Aorta (tissue), 5 donors: ENCODE data around the gene IL12RB1. TPM values are rescaled to one million over a fixed set of nuclear protein-coding genes. Genes with fewer than 3 reads are reported as not detected.

Experiments
- ATAC-seq: fragments of 200-7000 bp; cut with Tn5 transposase; one replicate; pipeline ENCODE4 v1.9.1; 2022; ENCODE audit warnings: moderate library complexity; ENCODE audit not compliant: low FRiP score
- DNase-seq, 2 donors: peaks; one replicate each; pipeline ENCODE4 v3.0.0-alpha.2; 2020
- H3K27ac ChIP-seq, 2 donors: one replicate each; pipeline ENCODE4 v1.5.1; 2013; ENCODE audit warnings: low read length in 2 of 2, mild to moderate bottlenecking in 2 of 2, moderate library complexity in 2 of 2, control low read depth in 1 of 2, inconsistent platforms in 1 of 2, low read depth in 1 of 2
- H3K27me3 ChIP-seq, 2 donors: one replicate each; pipeline ENCODE4 v1.6.1; 2013; ENCODE audit warnings: control low read depth in 1 of 2, low read length in 1 of 2, mild to moderate bottlenecking in 1 of 2, moderate library complexity in 1 of 2; ENCODE audit not compliant: insufficient read depth in 2 of 2, control insufficient read depth in 1 of 2
- H3K36me3 ChIP-seq, 2 donors: one replicate each; pipeline ENCODE4 v1.6.1; 2013; ENCODE audit warnings: control low read depth in 1 of 2, low read length in 1 of 2, mild to moderate bottlenecking in 1 of 2; ENCODE audit not compliant: insufficient read depth in 2 of 2, control insufficient read depth in 1 of 2
- H3K4me1 ChIP-seq, 2 donors: one replicate each; pipeline ENCODE4 v1.6.1; 2013; ENCODE audit warnings: low read length in 2 of 2, control low read depth in 1 of 2, mild to moderate bottlenecking in 1 of 2, moderate library complexity in 1 of 2; ENCODE audit not compliant: insufficient read depth in 2 of 2, control insufficient read depth in 1 of 2
- H3K4me3 ChIP-seq, 2 donors: one replicate each; pipeline ENCODE4 v1.5.1; 2013; ENCODE audit warnings: low read length in 2 of 2, control low read depth in 1 of 2, mild to moderate bottlenecking in 1 of 2
- H3K9me3 ChIP-seq: one replicate; pipeline ENCODE4 v1.6.1; 2013; ENCODE audit warnings: mild to moderate bottlenecking, low read length; ENCODE audit not compliant: control insufficient read depth
- WGBS, 2 donors: extraction: QIAGEN DNeasy Blood & Tissue Kit; methylation state at CpG; one replicate each; pipeline ENCODE4 v1.1.7; 2013; 5-methylcytosine and 5-hydroxymethylcytosine counted together
- intact Hi-C, 2 donors: fragments of 100-400 bp; cut with DNase I; formaldehyde crosslinking; loops; one replicate each; pipeline versions ENCODE4 v1.14.2 to v1.15.0; 2022
- polyA plus RNA-seq, 2 donors: library from polyadenylated mRNA; stranded (reverse); fragments of 200-250 nt; gene quantifications; one replicate each; pipeline ENCODE4 v1.2.3, GENCODE V29; 2013
- total RNA-seq, 2 donors: library from RNA; stranded (reverse); fragmentation: NEBNext Ultra II Directional; extraction: Animal tissue kit (Norgen Biotek cat#: 25700); gene quantifications; one replicate each; pipeline ENCODE4 v1.2.1, GENCODE V29; 2021
- donor health status: healthy with polysubstance abuse.
- donor health status: Bipolar disorder and iron deficiency.
- donor health status: DM: no; HTN: no; CAD: no.
- donor health status: DM: no; HTN: no; CAD: no.
- donor health status: DM: yes; HTN: yes; CAD: no.

Gene IL12RB1
- total and polyA plus RNA-seq, 4 donors: 0.69 to 2.6 (median 1.2) TPM

- H3K4me1 ChIP-seq: no peaks in the 10 kb centered on the region
- H3K9me3 ChIP-seq: no peaks in the 10 kb centered on the region
- no peaks in the 10 kb centered on the region for H3K27me3 ChIP-seq
- no peak overlapping the region for H3K27ac ChIP-seq
- peaks cover 0 to 1% of the 10 kb centered on the region in 2 donors for H3K36me3 ChIP-seq
- DNase-seq: no peak
- intact Hi-C loops: no loop called here
- no peak overlapping the region for H3K4me3 ChIP-seq
- 90% methylated on average over 27 of the region's 27 CpGs for WGBS, 2 donors
- no peak for ATAC-seq
Observed at GRCh38 chr19:18122860-18123795, 36.4 kb upstream of the IL12RB1 start.

GRCh38 chr19:18122424-18122823 is 35.7 kb upstream of the IL12RB1 start:
- intact Hi-C loops: no loop called here
- H3K27ac ChIP-seq: no peak overlapping the region
- no peaks in the 10 kb centered on the region for H3K9me3 ChIP-seq
- no peaks in the 10 kb centered on the region for H3K27me3 ChIP-seq
- 92 to 97% methylated on average over 7 of the region's 7 CpGs for WGBS, 2 donors
- peaks cover 0 to 1% of the 10 kb centered on the region in 2 donors for H3K36me3 ChIP-seq
- DNase-seq (no peak), ATAC-seq (no peak)
- H3K4me1 ChIP-seq: no peaks in the 10 kb centered on the region
- no peak overlapping the region for H3K4me3 ChIP-seq

GRCh38 chr19:18121166-18121565 is 34.4 kb upstream of the IL12RB1 start:
- Histone ChIP-seq H3K9me3 (no peaks in the 10 kb centered on the region), H3K27me3 (no peaks in the 10 kb centered on the region), H3K4me3 (no peak overlapping the region), H3K4me1 (no peaks in the 10 kb centered on the region), H3K36me3 (peaks cover 0 to 1% of the 10 kb centered on the region in 2 donors), H3K27ac (no peak overlapping the region)
- DNase-seq: no peak
- ATAC-seq: no peak
- intact Hi-C loops: no loop called here
- 92 to 95% methylated on average over 5 of the region's 5 CpGs for WGBS, 2 donors

- DNase-seq (no peak), ATAC-seq (no peak)
- H3K27me3 ChIP-seq: no peaks in the 10 kb centered on the region
- intact Hi-C loops: no loop called here
- 53 to 89% methylated on average over 1 of the region's 1 CpG for WGBS, 2 donors
- H3K9me3 ChIP-seq: no peaks in the 10 kb centered on the region
- no peak overlapping the region for H3K27ac ChIP-seq
- no peaks in the 10 kb centered on the region for H3K4me1 ChIP-seq
- H3K4me3 ChIP-seq: no peak overlapping the region
- peaks cover 0 to 1% of the 10 kb centered on the region in 2 donors for H3K36me3 ChIP-seq
Observed at GRCh38 chr19:18120127-18120526, 33.4 kb upstream of the IL12RB1 start.

GRCh38 chr19:18119717-18120105 is 33.0 kb upstream of the IL12RB1 start:
- H3K36me3 ChIP-seq: peaks cover 0 to 1% of the 10 kb centered on the region in 2 donors
- H3K27ac ChIP-seq: no peak overlapping the region
- ATAC-seq (no peak), DNase-seq (no peak)
- H3K4me3 ChIP-seq: no peak overlapping the region
- H3K4me1 ChIP-seq: no peaks in the 10 kb centered on the region
- intact Hi-C loops: loop anchor here (5.0 kb wide), 2 partner anchors 33 to 43 kb away; partner anchors contain the start of gene PIK3R2 (in 1 of the 2)
- no peaks in the 10 kb centered on the region for H3K9me3 ChIP-seq
- no peaks in the 10 kb centered on the region for H3K27me3 ChIP-seq
- 89 to 90% methylated on average over 14 of the region's 14 CpGs for WGBS, 2 donors

- Histone ChIP-seq H3K36me3 (peaks cover 0 to 1% of the 10 kb centered on the region in 2 donors), H3K4me1 (no peaks in the 10 kb centered on the region), H3K27ac (no peak overlapping the region), H3K4me3 (no peak overlapping the region), H3K9me3 (no peaks in the 10 kb centered on the region), H3K27me3 (no peaks in the 10 kb centered on the region)
- intact Hi-C loops: loop anchor here (5.0 kb wide), 2 partner anchors 33 to 43 kb away; partner anchors contain the start of gene PIK3R2 (in 1 of the 2)
- WGBS, 2 donors: 45 to 46% methylated on average over 13 of the region's 13 CpGs
- DNase-seq: no peak
- ATAC-seq: no peak
Observed at GRCh38 chr19:18119013-18119716, 32.4 kb upstream of the IL12RB1 start.

GRCh38 chr19:18118420-18119012 is 31.8 kb upstream of the IL12RB1 start:
- no peaks in the 10 kb centered on the region for H3K27me3 ChIP-seq
- 37 to 40% methylated on average over 14 of the region's 14 CpGs for WGBS, 2 donors
- DNase-seq: no peak
- intact Hi-C loops: loop anchor here (5.0 kb wide), 2 partner anchors 34 to 44 kb away; partner anchors contain the start of gene PIK3R2 (in 1 of the 2)
- ATAC-seq: no peak
- H3K9me3 ChIP-seq: no peaks in the 10 kb centered on the region
- no peaks in the 10 kb centered on the region for H3K4me1 ChIP-seq
- peak overlapping the region in 1 of 2 donors; percentile 46 for H3K4me3 ChIP-seq
- H3K27ac ChIP-seq: no peak overlapping the region
- peaks cover 0 to 1% of the 10 kb centered on the region in 2 donors for H3K36me3 ChIP-seq

GRCh38 chr19:18117692-18118378 is 31.1 kb upstream of the IL12RB1 start:
- Histone ChIP-seq H3K9me3 (no peaks in the 10 kb centered on the region), H3K36me3 (peaks cover 0 to 1% of the 10 kb centered on the region in 2 donors), H3K27me3 (no peaks in the 10 kb centered on the region), H3K27ac (no peak overlapping the region), H3K4me1 (no peaks in the 10 kb centered on the region), H3K4me3 (peak overlapping the region; percentile 46 to 72)
- intact Hi-C loops: loop anchor here (5.0 kb wide), 2 partner anchors 34 to 44 kb away; partner anchors contain the start of gene PIK3R2 (in 1 of the 2)
- 1% methylated on average over 50 to 86 of the region's 86 CpGs for WGBS, 2 donors
- ATAC-seq (peak; percentile 94), DNase-seq (peak; percentile 94 to 98)
